CD14-positive monocyte (primary cell): ENCODE measurements around the gene PRR4. TPM values are rescaled to one million over a fixed set of nuclear protein-coding genes. Genes with fewer than 3 reads are reported as not detected.

Experiments used
- DNase-seq, 3 donors: peaks; one replicate each; pipeline ENCODE4 v3.0.0-alpha.2; 2011 to 2022
- H2AFZ ChIP-seq: 2 replicates; pipeline ENCODE4 v1.6.0; 2012; ENCODE audit warnings: mild to moderate bottlenecking, low read depth, low read length, inconsistent platforms; ENCODE audit not compliant: insufficient read depth, poor library complexity, severe bottlenecking
- H3K27ac ChIP-seq, 2 donors: 1 replicate in 1 of 2; 2 replicates in 1 of 2; pipeline ENCODE4 v1.5.1; 2012 to 2013; ENCODE audit warnings: low read length in 2 of 2, control low read depth in 1 of 2, inconsistent platforms in 1 of 2, low read depth in 1 of 2, mild to moderate bottlenecking in 1 of 2
- H3K27me3 ChIP-seq, 2 donors: one replicate each; pipeline versions ENCODE4 v1.6.0 to v1.6.1; 2011 to 2013; ENCODE audit warnings: low read length in 2 of 2; ENCODE audit not compliant: control insufficient read depth in 2 of 2, insufficient read depth in 2 of 2
- H3K36me3 ChIP-seq, 2 donors: replicated peaks in 1 of 2; 1 replicate in 1 of 2; 2 replicates in 1 of 2; pipeline versions ENCODE4 v1.5.1 to v1.6.1; 2012 to 2013; ENCODE audit warnings: low read length in 2 of 2, control low read depth in 1 of 2, inconsistent platforms in 1 of 2, mild to moderate bottlenecking in 1 of 2; ENCODE audit not compliant: insufficient read depth in 2 of 2, control insufficient read depth in 1 of 2
- H3K4me1 ChIP-seq, 2 donors: 1 replicate in 1 of 2; 2 replicates in 1 of 2; pipeline versions ENCODE4 v1.5.1 to v1.6.1; 2012 to 2013; ENCODE audit warnings: low read length in 2 of 2, control low read depth in 1 of 2, inconsistent platforms in 1 of 2, mild to moderate bottlenecking in 1 of 2, moderate library complexity in 1 of 2; ENCODE audit not compliant: insufficient read depth in 2 of 2, control insufficient read depth in 1 of 2
- H3K4me2 ChIP-seq: replicated peaks from 2 replicates; pipeline ENCODE3; 2012; ENCODE audit warnings: low read length, moderate library complexity, mild to moderate bottlenecking; ENCODE audit not compliant: poor library complexity, severe bottlenecking; ENCODE audit errors: extremely low read depth
- H3K4me3 ChIP-seq, 3 experiments: fragments of 200-600 bp in 1 of 3; sonication (generic) in 1 of 3; replicated peaks in 1 of 3; 1 replicate in 2 of 3; 2 replicates in 1 of 3; pipeline ENCODE4 v1.5.1; 2011 to 2013; ENCODE audit warnings: low read length in 3 of 3, mild to moderate bottlenecking in 3 of 3, control low read depth in 2 of 3, low read depth in 2 of 3, inconsistent platforms in 1 of 3, moderate library complexity in 1 of 3
- H3K79me2 ChIP-seq: 2 replicates; pipeline ENCODE4 v1.6.0; 2012; ENCODE audit warnings: mild to moderate bottlenecking, control low read depth, inconsistent platforms, low read length, moderate library complexity; ENCODE audit not compliant: insufficient read depth
- H3K9ac ChIP-seq: 2 replicates; pipeline ENCODE4 v1.6.0; 2017; ENCODE audit warnings: low read length, mild to moderate bottlenecking; ENCODE audit not compliant: insufficient read depth, poor library complexity, severe bottlenecking
- H3K9me3 ChIP-seq, 2 donors: replicated peaks in 1 of 2; 1 replicate in 1 of 2; 2 replicates in 1 of 2; pipeline versions ENCODE4 v1.5.1 to v1.6.1; 2012 to 2013; ENCODE audit warnings: low read length in 2 of 2, control low read depth in 1 of 2; ENCODE audit not compliant: control insufficient read depth in 1 of 2, insufficient read depth in 1 of 2
- H4K20me1 ChIP-seq: 2 replicates; pipeline ENCODE4 v1.6.0; 2012; ENCODE audit warnings: mild to moderate bottlenecking, low read length, control low read depth, moderate library complexity; ENCODE audit not compliant: insufficient read depth
- H3K27ac Mint-ChIP-seq, 7 donors: one replicate each; pipeline ENCODE4 v1.8.0; 2020; ENCODE audit warnings: mild to moderate bottlenecking in 7 of 7, mixed read lengths in 7 of 7, moderate library complexity in 6 of 7, inconsistent platforms in 2 of 7
- H3K27me3 Mint-ChIP-seq, 3 donors: one replicate each; pipeline ENCODE4 v1.8.0; 2021 to 2022; ENCODE audit warnings: low read depth in 3 of 3, mild to moderate bottlenecking in 3 of 3, mixed read lengths in 3 of 3, moderate library complexity in 3 of 3, inconsistent platforms in 1 of 3
- H3K36me3 Mint-ChIP-seq, 2 donors: one replicate each; pipeline ENCODE4 v1.8.0; 2020; ENCODE audit warnings: mixed read lengths in 2 of 2, inconsistent platforms in 1 of 2, mild to moderate bottlenecking in 1 of 2
- H3K4me1 Mint-ChIP-seq: one replicate; pipeline ENCODE4 v1.8.0; 2020; ENCODE audit warnings: mild to moderate bottlenecking, mixed read lengths
- H3K4me3 Mint-ChIP-seq, 2 donors: one replicate each; pipeline ENCODE4 v1.8.0; 2020; ENCODE audit warnings: mild to moderate bottlenecking in 2 of 2, mixed read lengths in 2 of 2, moderate library complexity in 1 of 2
- H3K9me3 Mint-ChIP-seq, 7 donors: one replicate each; pipeline ENCODE4 v1.8.0; 2020 to 2022; ENCODE audit warnings: mixed read lengths in 7 of 7, mild to moderate bottlenecking in 6 of 7, moderate library complexity in 6 of 7, inconsistent platforms in 2 of 7
- WGBS: methylation state at CpG from one replicate; pipeline ENCODE4 v1.1.5; 2013; ENCODE audit warnings: missing lambda C conversion rate; ENCODE audit not compliant: insufficient coverage; 5-methylcytosine and 5-hydroxymethylcytosine counted together
- intact Hi-C, 2 donors: fragments of 100-400 bp; cut with micrococcal nuclease; formaldehyde crosslinking; loops; one replicate each; pipeline versions ENCODE4 v1.15.0 to v1.15.1; 2023
- polyA plus RNA-seq, 3 donors: library from polyadenylated mRNA; depleted of rRNA in 1 of 3; unstranded in 2 of 3; stranded (reverse) in 1 of 3; fragments of 300-500 nt in 2 of 3; fragments of >200 nt in 1 of 3; fragmentation: Illumina TruSeq in 2 of 3; gene quantifications; 1 replicate in 2 of 3; 2 replicates in 1 of 3; pipeline ENCODE4 v1.2.3, GENCODE V29; 2012 to 2021
- small RNA-seq: library from RNA; depleted of rRNA; stranded (forward); fragments of <200 nt; gene quantifications from one replicate; pipeline ENCODE3, GENCODE V24; 2012; ENCODE audit warnings: low read depth; ENCODE audit not compliant: insufficient read length
- TF ChIP-seq, protein P1 (sequence below): fragments of 200-600 bp; IDR thresholded peaks from one replicate; pipeline ENCODE4 v1.8.0; 2022; ENCODE audit warnings: antibody characterized with exemption, mild to moderate bottlenecking

Gene PRR4
- polyA plus RNA-seq, 3 donors = 1.0 TPM; not detected in 2

DNA sequence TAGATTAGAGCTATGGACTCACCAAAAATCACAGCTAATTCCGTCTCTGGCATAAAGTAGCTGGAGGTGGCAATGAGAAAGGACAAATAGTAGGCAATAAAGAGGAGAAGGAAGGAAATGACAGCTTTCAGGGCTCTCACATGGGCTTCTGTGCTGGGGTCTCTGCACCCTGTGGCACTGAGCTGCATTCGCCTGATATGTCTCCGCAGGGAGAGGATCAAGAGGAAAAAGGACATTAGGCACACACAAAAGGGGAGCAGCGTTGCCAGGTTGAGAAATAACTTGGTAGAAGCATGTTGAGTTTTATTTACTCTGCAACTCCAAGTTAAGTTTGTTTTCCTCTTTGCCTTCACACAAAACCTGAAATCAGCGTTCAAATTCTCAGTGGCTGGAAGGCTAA, 47.5 kb downstream of the PRR4 start:
- peaks cover 0 to 2% (median 0%) of the 10 kb centered on the region in 7 donors for H3K9me3 Mint-ChIP-seq
- no peaks in the 10 kb centered on the region for H3K9me3 ChIP-seq
- no peaks in the 10 kb centered on the region for H3K79me2 ChIP-seq
- no peaks in the 10 kb centered on the region for H3K4me1 ChIP-seq
- no peak overlapping the region for H3K27ac ChIP-seq
- no peaks in the 10 kb centered on the region for H3K36me3 ChIP-seq
- H2AFZ ChIP-seq = no peak overlapping the region
- H3K27me3 Mint-ChIP-seq = peaks cover 1 to 3% (median 1%) of the 10 kb centered on the region in 3 donors
- H3K27ac Mint-ChIP-seq = no peak overlapping the region
- no peaks in the 10 kb centered on the region for H3K4me1 Mint-ChIP-seq
- no peak overlapping the region for H3K4me2 ChIP-seq
- WGBS = 88% methylated on average over 1 of the region's 5 CpGs
- no peaks in the 10 kb centered on the region for H3K36me3 Mint-ChIP-seq
- TF ChIP-seq, protein P1, sequence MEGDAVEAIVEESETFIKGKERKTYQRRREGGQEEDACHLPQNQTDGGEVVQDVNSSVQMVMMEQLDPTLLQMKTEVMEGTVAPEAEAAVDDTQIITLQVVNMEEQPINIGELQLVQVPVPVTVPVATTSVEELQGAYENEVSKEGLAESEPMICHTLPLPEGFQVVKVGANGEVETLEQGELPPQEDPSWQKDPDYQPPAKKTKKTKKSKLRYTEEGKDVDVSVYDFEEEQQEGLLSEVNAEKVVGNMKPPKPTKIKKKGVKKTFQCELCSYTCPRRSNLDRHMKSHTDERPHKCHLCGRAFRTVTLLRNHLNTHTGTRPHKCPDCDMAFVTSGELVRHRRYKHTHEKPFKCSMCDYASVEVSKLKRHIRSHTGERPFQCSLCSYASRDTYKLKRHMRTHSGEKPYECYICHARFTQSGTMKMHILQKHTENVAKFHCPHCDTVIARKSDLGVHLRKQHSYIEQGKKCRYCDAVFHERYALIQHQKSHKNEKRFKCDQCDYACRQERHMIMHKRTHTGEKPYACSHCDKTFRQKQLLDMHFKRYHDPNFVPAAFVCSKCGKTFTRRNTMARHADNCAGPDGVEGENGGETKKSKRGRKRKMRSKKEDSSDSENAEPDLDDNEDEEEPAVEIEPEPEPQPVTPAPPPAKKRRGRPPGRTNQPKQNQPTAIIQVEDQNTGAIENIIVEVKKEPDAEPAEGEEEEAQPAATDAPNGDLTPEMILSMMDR = no peak
- H3K4me3 Mint-ChIP-seq = no peak overlapping the region
- intact Hi-C loops = no loop called here
- H4K20me1 ChIP-seq = no peaks in the 10 kb centered on the region
- no peak overlapping the region for H3K4me3 ChIP-seq
- no peak for DNase-seq
- no peaks in the 10 kb centered on the region for H3K27me3 ChIP-seq
- no peak overlapping the region for H3K9ac ChIP-seq

Small RNA genes lying within 50 kb of the gene (small RNA-seq; reads per million reads assigned to genes)
- not detected for gene PRR4

Other genes starting within 250 kb of the PRR4 start
- 10 to 100 TPM in 2 of 3 donors, 1 to 10 TPM in 1; 6.9 to 23.5 (median 19.5) TPM for gene MAGOHB, start 235.9 kb downstream of the PRR4 start, polyA plus RNA-seq
- not detected for gene STYK1, start 175.4 kb downstream of the PRR4 start, polyA plus RNA-seq
- gene YBX3, start 126.2 kb downstream of the PRR4 start, polyA plus RNA-seq = 100 to 1,000 TPM; 104 to 203 (median 131) TPM
- not detected for gene TAS2R7, start 46.8 kb downstream of the PRR4 start, polyA plus RNA-seq
- gene TAS2R8, start 42.2 kb downstream of the PRR4 start, polyA plus RNA-seq = not detected
- gene TAS2R9, start 39.3 kb downstream of the PRR4 start, polyA plus RNA-seq = not detected
- gene TAS2R10, start 23.1 kb downstream of the PRR4 start, polyA plus RNA-seq = under 1 TPM in 1 of 3 donors, not detected in 2; 0.08 TPM
- gene PRH1, start 34.8 kb upstream of the PRR4 start, polyA plus RNA-seq = 1 to 10 TPM; 1.9 to 3.5 (median 2.9) TPM
- not detected for gene TAS2R13, start 60.1 kb upstream of the PRR4 start, polyA plus RNA-seq
- not detected for gene PRH2, start 79.8 kb upstream of the PRR4 start, polyA plus RNA-seq
- 1 to 10 TPM in 1 of 3 donors, under 1 TPM in 2; 0.53 to 1.5 (median 0.61) TPM for gene TAS2R14, start 89.8 kb upstream of the PRR4 start, polyA plus RNA-seq
- gene TAS2R50, start 137.4 kb upstream of the PRR4 start, polyA plus RNA-seq = under 1 TPM in 1 of 3 donors, not detected in 2; 0.27 TPM
- under 1 TPM in 1 of 3 donors, not detected in 2; 0.71 TPM for gene TAS2R20, start 148.8 kb upstream of the PRR4 start, polyA plus RNA-seq
- under 1 TPM in 1 of 3 donors, not detected in 2; 0.29 TPM for gene TAS2R19, start 173.1 kb upstream of the PRR4 start, polyA plus RNA-seq
- under 1 TPM in 1 of 3 donors, not detected in 2; 0.29 TPM for gene TAS2R31, start 181.9 kb upstream of the PRR4 start, polyA plus RNA-seq
- under 1 TPM in 1 of 3 donors, not detected in 2; 0.36 TPM for gene TAS2R46, start 212.8 kb upstream of the PRR4 start, polyA plus RNA-seq
- not detected for gene TAS2R43, start 242.8 kb upstream of the PRR4 start, polyA plus RNA-seq